DND-41 (cell line): ENCODE data around the gene BBS1.
"Not testable (repeated sequence)": the region's sequence is repeated elsewhere in the genome, so short reads cannot be mapped to it uniquely, and the experiment has no call there.

ENCODE experiments used
- ATAC-seq: fragments of 200-7000 bp; cut with Tn5 transposase; 3 replicates; pipeline ENCODE4 v1.9.1; 2021; ENCODE audit warnings: low read depth; ENCODE audit not compliant: insufficient read depth
- DNase-seq: peaks from one replicate; pipeline ENCODE4 v3.0.0-alpha.2; 2020
- H2AFZ ChIP-seq: 2 replicates; pipeline ENCODE4 v1.6.0; 2012; ENCODE audit warnings: low read depth, low read length
- H3K27ac ChIP-seq: 2 replicates; pipeline ENCODE4 v1.5.1; 2012; ENCODE audit warnings: low read length, inconsistent platforms
- H3K27me3 ChIP-seq: fragments of 200-600 bp; sonication (generic); 2 replicates; pipeline ENCODE4 v1.6.0; 2012; ENCODE audit warnings: low read length, mild to moderate bottlenecking, inconsistent platforms; ENCODE audit not compliant: insufficient read depth, poor library complexity
- H3K36me3 ChIP-seq: 2 replicates; pipeline ENCODE4 v1.5.1; 2012; ENCODE audit warnings: low read length, inconsistent platforms; ENCODE audit not compliant: insufficient read depth
- H3K4me1 ChIP-seq: 2 replicates; pipeline ENCODE4 v1.5.1; 2012; ENCODE audit warnings: mild to moderate bottlenecking, low read length; ENCODE audit not compliant: insufficient read depth
- H3K4me2 ChIP-seq: 2 replicates; pipeline ENCODE4 v1.6.0; 2012; ENCODE audit warnings: mild to moderate bottlenecking, moderate library complexity, low read length, inconsistent platforms; ENCODE audit not compliant: insufficient read depth
- H3K4me3 ChIP-seq, 2 experiments: fragments of 200-600 bp in 1 of 2; shearing (Covaris generic) in 1 of 2; 2 replicates each; pipeline ENCODE4 v1.5.1; 2012 to 2016; ENCODE audit warnings: inconsistent platforms in 2 of 2, low read length in 2 of 2, mild to moderate bottlenecking in 2 of 2, low read depth in 1 of 2, moderate library complexity in 1 of 2
- H3K79me2 ChIP-seq: 2 replicates; pipeline ENCODE4 v1.6.0; 2012; ENCODE audit warnings: low read length, inconsistent platforms; ENCODE audit not compliant: insufficient read depth
- H3K9ac ChIP-seq: 2 replicates; pipeline ENCODE4 v1.6.0; 2012; ENCODE audit warnings: low read depth, mild to moderate bottlenecking, inconsistent platforms, low read length, moderate library complexity
- H3K9me3 ChIP-seq: 2 replicates; pipeline ENCODE4 v1.5.1; 2012; ENCODE audit warnings: low read length, moderate library complexity, mild to moderate bottlenecking, inconsistent platforms; ENCODE audit not compliant: insufficient read depth, severe bottlenecking
- H4K20me1 ChIP-seq: 2 replicates; pipeline ENCODE4 v1.6.0; 2012; ENCODE audit warnings: low read length; ENCODE audit not compliant: insufficient read depth
- EZH2 ChIP-seq: IDR thresholded peaks from 3 replicates; pipeline ENCODE4 v1.6.1; 2012; ENCODE audit warnings: borderline replicate concordance, low read depth, mild to moderate bottlenecking, moderate library complexity, low read length, inconsistent platforms; ENCODE audit not compliant: severe bottlenecking
- TF ChIP-seq, protein P1 (sequence below): IDR thresholded peaks from 2 replicates; pipeline ENCODE4 v1.5.1; 2012; ENCODE audit warnings: borderline replicate concordance, low read length, moderate library complexity, mild to moderate bottlenecking; ENCODE audit not compliant: poor library complexity, severe bottlenecking; ENCODE audit errors: extremely low read depth

The BBS1 gene

GRCh38 chr11:66539170-66539869 is 28.9 kb downstream of the BBS1 start:
- Histone ChIP-seq H2AFZ (no peak overlapping the region), H3K9me3 (no peaks in the 10 kb centered on the region), H3K27ac (no peak overlapping the region), H3K4me1 (peaks cover 12% of the 10 kb centered on the region), H3K79me2 (no peaks in the 10 kb centered on the region), H3K4me3 (no peak overlapping the region), H3K36me3 (peaks cover 39% of the 10 kb centered on the region), H3K9ac (no peak overlapping the region), H3K4me2 (no peak overlapping the region), H3K27me3 (no peaks in the 10 kb centered on the region), H4K20me1 (no peaks in the 10 kb centered on the region)
- no peak for DNase-seq
- no peak for ATAC-seq
- TF ChIP-seq, protein P1, sequence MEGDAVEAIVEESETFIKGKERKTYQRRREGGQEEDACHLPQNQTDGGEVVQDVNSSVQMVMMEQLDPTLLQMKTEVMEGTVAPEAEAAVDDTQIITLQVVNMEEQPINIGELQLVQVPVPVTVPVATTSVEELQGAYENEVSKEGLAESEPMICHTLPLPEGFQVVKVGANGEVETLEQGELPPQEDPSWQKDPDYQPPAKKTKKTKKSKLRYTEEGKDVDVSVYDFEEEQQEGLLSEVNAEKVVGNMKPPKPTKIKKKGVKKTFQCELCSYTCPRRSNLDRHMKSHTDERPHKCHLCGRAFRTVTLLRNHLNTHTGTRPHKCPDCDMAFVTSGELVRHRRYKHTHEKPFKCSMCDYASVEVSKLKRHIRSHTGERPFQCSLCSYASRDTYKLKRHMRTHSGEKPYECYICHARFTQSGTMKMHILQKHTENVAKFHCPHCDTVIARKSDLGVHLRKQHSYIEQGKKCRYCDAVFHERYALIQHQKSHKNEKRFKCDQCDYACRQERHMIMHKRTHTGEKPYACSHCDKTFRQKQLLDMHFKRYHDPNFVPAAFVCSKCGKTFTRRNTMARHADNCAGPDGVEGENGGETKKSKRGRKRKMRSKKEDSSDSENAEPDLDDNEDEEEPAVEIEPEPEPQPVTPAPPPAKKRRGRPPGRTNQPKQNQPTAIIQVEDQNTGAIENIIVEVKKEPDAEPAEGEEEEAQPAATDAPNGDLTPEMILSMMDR = no peak
- no peak for TF ChIP-seq EZH2

DNA sequence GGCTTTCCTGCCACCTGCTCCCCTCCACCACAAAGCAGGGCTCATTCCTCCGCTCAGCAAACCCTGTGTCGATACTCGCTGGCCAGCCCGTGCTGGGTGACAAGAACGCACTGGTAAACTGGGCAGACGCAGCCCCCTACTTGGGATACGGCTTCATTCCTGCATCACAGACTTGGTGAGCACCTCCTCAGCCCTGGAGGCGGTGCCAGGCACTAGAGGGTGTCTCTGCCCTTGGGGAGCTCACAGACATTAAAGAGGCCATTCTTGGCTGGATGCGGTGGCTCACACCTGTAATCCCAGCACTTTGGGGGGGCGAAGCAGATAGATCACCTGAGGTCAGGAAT is 29.4 kb downstream of the BBS1 start:
- H4K20me1 ChIP-seq = no peaks in the 10 kb centered on the region
- no peak overlapping the region for H3K27ac ChIP-seq
- H3K27me3 ChIP-seq = no peaks in the 10 kb centered on the region
- H3K36me3 ChIP-seq = peaks cover 39% of the 10 kb centered on the region
- no peak overlapping the region for H2AFZ ChIP-seq
- no peaks in the 10 kb centered on the region for H3K9me3 ChIP-seq
- H3K4me2 ChIP-seq = no peak overlapping the region
- H3K79me2 ChIP-seq = no peaks in the 10 kb centered on the region
- no peak for ATAC-seq
- TF ChIP-seq EZH2 = no peak
- TF ChIP-seq, protein P1 = no peak
- H3K9ac ChIP-seq = no peak overlapping the region
- H3K4me3 ChIP-seq = no peak overlapping the region
- DNase-seq = no peak
- H3K4me1 ChIP-seq = peaks cover 17% of the 10 kb centered on the region

DNA sequence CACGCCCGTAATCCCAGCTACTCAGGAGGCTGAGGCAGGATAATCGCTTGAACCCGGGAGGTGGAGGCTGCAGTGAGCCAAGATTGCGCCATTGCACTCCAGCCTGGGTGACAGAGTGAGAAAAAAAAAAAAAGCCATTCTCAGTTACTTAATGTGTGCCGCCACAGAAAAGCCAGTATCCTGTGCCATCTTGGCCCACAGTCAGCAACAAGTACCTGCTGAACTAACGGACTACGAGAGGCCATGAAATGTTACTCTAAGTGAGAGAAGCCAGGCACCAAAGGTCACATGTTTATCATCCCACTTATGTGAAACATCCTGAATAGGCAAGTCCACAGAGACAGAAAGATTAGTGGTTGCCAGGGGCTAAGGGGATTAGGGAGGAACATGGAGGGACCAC is 30.2 kb downstream of the BBS1 start:
- Histone ChIP-seq H3K4me1 (peaks cover 25% of the 10 kb centered on the region), H3K36me3 (peaks cover 39% of the 10 kb centered on the region)
- not testable (repeated sequence) for DNase-seq, H3K4me2 ChIP-seq, H3K4me3 ChIP-seq, H3K9ac ChIP-seq, H3K79me2 ChIP-seq, H3K27me3 ChIP-seq, H2AFZ ChIP-seq, H4K20me1 ChIP-seq, ATAC-seq, H3K9me3 ChIP-seq, H3K27ac ChIP-seq

GRCh38 chr11:66541892-66542291 is 31.5 kb downstream of the BBS1 start:
- no peak overlapping the region for H3K27ac ChIP-seq
- no peaks in the 10 kb centered on the region for H3K9me3 ChIP-seq
- H3K79me2 ChIP-seq = peaks cover 8% of the 10 kb centered on the region
- peaks cover 39% of the 10 kb centered on the region for H3K36me3 ChIP-seq
- H3K4me2 ChIP-seq = no peak overlapping the region
- H2AFZ ChIP-seq = no peak overlapping the region
- ATAC-seq = no peak
- H4K20me1 ChIP-seq = no peaks in the 10 kb centered on the region
- DNase-seq = no peak
- no peak overlapping the region for H3K9ac ChIP-seq
- H3K4me1 ChIP-seq = peaks cover 32% of the 10 kb centered on the region
- H3K27me3 ChIP-seq = no peaks in the 10 kb centered on the region
- H3K4me3 ChIP-seq = no peak overlapping the region
- no peak for TF ChIP-seq EZH2
- TF ChIP-seq, protein P1 = no peak
